B cell (primary cell): ENCODE data around the gene SCN2B. TPM values are rescaled to one million over a fixed set of nuclear protein-coding genes. Genes with fewer than 3 reads are reported as not detected.

Experiments used
- ATAC-seq: fragments of 200-7000 bp; cut with Tn5 transposase; one replicate; pipeline ENCODE4 v1.10.0; 2021; ENCODE audit warnings: low read depth, mild to moderate bottlenecking, moderate number of reproducible peaks, moderate library complexity
- CTCF ChIA-PET: fragments of 350-600 bp; sonication (Branson Sonifier 250); formaldehyde crosslinking; loops from one replicate; lab custom pipeline; 2021; ENCODE audit warnings: antibody characterized with exemption, inconsistent platforms; lab: Charles Lee
- POLR2A ChIA-PET: fragments of 350-600 bp; sonication (Branson Sonifier 250); formaldehyde crosslinking; loops from one replicate; lab custom pipeline; 2021; ENCODE audit warnings: antibody characterized with exemption; lab: Charles Lee
- DNase-seq: peaks from one replicate; pipeline ENCODE4 v3.0.0; 2013
- H2AFZ ChIP-seq: 2 replicates; pipeline ENCODE4 v1.6.1; 2012; ENCODE audit warnings: mild to moderate bottlenecking, low read depth, low read length; ENCODE audit not compliant: insufficient read depth, poor library complexity, severe bottlenecking
- H3K27ac ChIP-seq, 2 donors: 1 replicate in 1 of 2; 2 replicates in 1 of 2; pipeline ENCODE4 v1.5.1; 2012 to 2013; ENCODE audit warnings: low read length in 2 of 2, mild to moderate bottlenecking in 2 of 2, moderate library complexity in 1 of 2
- H3K27me3 ChIP-seq, 4 experiments: fragments of 200-600 bp in 1 of 4; sonication (generic) in 1 of 4; replicated peaks in 1 of 4; 1 replicate in 2 of 4; 2 replicates in 2 of 4; pipeline versions ENCODE4 v1.6.1 to v1.7.0; 2013 to 2016; ENCODE audit warnings: low read length in 3 of 4, mild to moderate bottlenecking in 2 of 4, mixed read lengths in 1 of 4, moderate library complexity in 1 of 4; ENCODE audit not compliant: insufficient read depth in 4 of 4, control insufficient read depth in 3 of 4; ENCODE audit errors: control extremely low read depth in 1 of 4
- H3K36me3 ChIP-seq, 2 experiments: replicated peaks in 1 of 2; 1 replicate in 1 of 2; 2 replicates in 1 of 2; pipeline versions ENCODE4 v1.6.1 to v1.7.1; 2013; ENCODE audit warnings: low read length in 1 of 2; ENCODE audit not compliant: insufficient read depth in 2 of 2, control insufficient read depth in 1 of 2; ENCODE audit errors: control extremely low read depth in 1 of 2, extremely low read depth in 1 of 2
- H3K4me1 ChIP-seq, 2 donors: fragments of 200-600 bp in 1 of 2; sonication (generic) in 1 of 2; 1 replicate in 1 of 2; 2 replicates in 1 of 2; pipeline versions ENCODE4 v1.5.1 to v1.6.1; 2013 to 2017; ENCODE audit warnings: low read length in 2 of 2; ENCODE audit not compliant: control insufficient read depth in 2 of 2, insufficient read depth in 2 of 2
- H3K4me2 ChIP-seq: replicated peaks from 2 replicates; pipeline ENCODE3; 2012; ENCODE audit warnings: mild to moderate bottlenecking, low read depth, low read length; ENCODE audit not compliant: poor library complexity, severe bottlenecking
- H3K4me3 ChIP-seq, 5 experiments: fragments of 200-600 bp in 1 of 5; sonication (generic) in 1 of 5; 1 replicate in 3 of 5; 2 replicates in 2 of 5; pipeline versions ENCODE4 v1.5.1 to v1.7.0; 2011 to 2016; ENCODE audit warnings: low read length in 4 of 5, mild to moderate bottlenecking in 4 of 5, low read depth in 2 of 5, control low read depth in 1 of 5, moderate library complexity in 1 of 5; ENCODE audit not compliant: insufficient read depth in 1 of 5; ENCODE audit errors: control extremely low read depth in 1 of 5, extremely low read depth in 1 of 5
- H3K79me2 ChIP-seq: fragments of 200-600 bp; sonication (generic); one replicate; pipeline ENCODE4 v1.6.0; 2016; ENCODE audit warnings: low read length; ENCODE audit not compliant: control insufficient read depth, insufficient read depth
- H3K9ac ChIP-seq: fragments of 200-600 bp; sonication (generic); 2 replicates; pipeline ENCODE4 v1.6.1; 2017; ENCODE audit warnings: mild to moderate bottlenecking, low read length, moderate library complexity
- H3K9me3 ChIP-seq, 3 donors: one replicate each; pipeline versions ENCODE4 v1.6.1 to v1.7.1; 2013; ENCODE audit warnings: low read length in 2 of 3; ENCODE audit not compliant: control insufficient read depth in 2 of 3, insufficient read depth in 1 of 3; ENCODE audit errors: control extremely low read depth in 1 of 3
- H4K20me1 ChIP-seq: 2 replicates; pipeline ENCODE4 v1.6.0; 2012; ENCODE audit warnings: mild to moderate bottlenecking, low read length; ENCODE audit not compliant: insufficient read depth, control insufficient read depth, poor library complexity, severe bottlenecking
- H3K27ac Mint-ChIP-seq: one replicate; pipeline ENCODE4 v1.8.0; 2021; ENCODE audit warnings: mixed read lengths
- H3K27me3 Mint-ChIP-seq: one replicate; pipeline ENCODE4 v1.8.0; 2021; ENCODE audit warnings: mixed read lengths
- H3K4me1 Mint-ChIP-seq: one replicate; pipeline ENCODE4 v1.8.0; 2021; ENCODE audit warnings: mixed read lengths
- H3K4me3 Mint-ChIP-seq: one replicate; pipeline ENCODE4 v1.8.0; 2021; ENCODE audit warnings: mixed read lengths
- H3K9me3 Mint-ChIP-seq: one replicate; pipeline ENCODE4 v1.8.0; 2022; ENCODE audit warnings: mixed read lengths; ENCODE audit not compliant: insufficient read depth
- CTCF ChIP-seq: fragments of 200-600 bp; IDR thresholded peaks from one replicate; pipeline ENCODE4 v1.8.0; 2022; ENCODE audit warnings: antibody characterized with exemption, mild to moderate bottlenecking
- EZH2 ChIP-seq: IDR thresholded peaks from 2 replicates; pipeline ENCODE4 v1.6.1; 2012; ENCODE audit warnings: borderline replicate concordance, low read depth, mild to moderate bottlenecking, moderate library complexity, low read length; ENCODE audit not compliant: insufficient read depth, poor library complexity, severe bottlenecking
- WGBS: methylation state at CpG from one replicate; pipeline ENCODE4 v1.1.5; 2013; ENCODE audit warnings: missing lambda C conversion rate; ENCODE audit not compliant: insufficient coverage; 5-methylcytosine and 5-hydroxymethylcytosine counted together
- intact Hi-C: fragments of 100-400 bp; cut with micrococcal nuclease; formaldehyde crosslinking; loops from one replicate; pipeline ENCODE4 v1.10.0; 2022
- polyA plus RNA-seq: library from polyadenylated mRNA; depleted of rRNA; stranded (reverse); fragments of >200 nt; gene quantifications from 2 replicates; pipeline ENCODE4 v1.2.3, GENCODE V29; 2012
- total RNA-seq, 2 donors: library from RNA; stranded (reverse); fragments of 120-200 nt in 1 of 2; gene quantifications; 1 replicate in 1 of 2; 2 replicates in 1 of 2; pipeline versions ENCODE4 v1.2.3 to v1.2.4, GENCODE V29; 2013 to 2022

The SCN2B gene
- total and polyA plus RNA-seq, 2 donors (not counting 1 experiment from before 2014, with no cell fraction given): not detected

GRCh38 chr11:118152552-118153471, 23.6 kb downstream of the SCN2B start, which contains the start of gene SCN4B:
TSS of gene SCN4B (minus strand) at chr11:118152823. CDS start at chr11:118152673, 150 bp downstream.
- TF ChIP-seq EZH2 (peak; percentile 76), CTCF (no peak)
- H3K79me2 ChIP-seq: no peaks in the 10 kb centered on the region
- peak within 1 kb of the TSS in 2 of 5 experiments; percentile 12 to 29 for H3K4me3 ChIP-seq
- peaks cover 11 to 12% of the 10 kb centered on the region in 2 donors for H3K4me1 ChIP-seq
- H3K9me3 ChIP-seq: peaks cover 0 to 6% (median 0%) of the 10 kb centered on the region in 3 donors
- DNase-seq (no peak), ATAC-seq (no peak)
- intact Hi-C loops: no loop called here
- WGBS: 1% methylated on average over 88 of the region's 88 CpGs
- H4K20me1 ChIP-seq: no peaks in the 10 kb centered on the region
- Mint-ChIP-seq H3K4me1 (peaks cover 9% of the 10 kb centered on the region), H3K4me3 (peak within 1 kb of the TSS; percentile 52), H3K27ac (no peak within 1 kb of the TSS), H3K9me3 (no peaks in the 10 kb centered on the region), H3K27me3 (peaks cover 69% of the 10 kb centered on the region)
- ChIA-PET POLR2A (no interaction called here), CTCF (interaction anchor here (1.0 kb wide), 1 partner anchor 9 kb away, joined by 3 read pairs; no protein-coding TSS in a partner anchor)
- peak within 1 kb of the TSS; percentile 16 for H2AFZ ChIP-seq
- no peaks in the 10 kb centered on the region for H3K36me3 ChIP-seq
- H3K27ac ChIP-seq: no peak within 1 kb of the TSS
- H3K9ac ChIP-seq: peak within 1 kb of the TSS; percentile 19
- peaks cover 0 to 82% (median 36%) of the 10 kb centered on the region in 4 experiments for H3K27me3 ChIP-seq
- H3K4me2 ChIP-seq: peak within 1 kb of the TSS; percentile 68
